ENCODE data around the gene WNT4.

- TF ChIP-seq EZH2 (IDR thresholded peaks at IDR 0.05; ENCODE audit: borderline replicate concordance, low read length) (no peak), CTCF (conservative IDR thresholded peaks at IDR 0.05 in 1 of 2, IDR thresholded peaks at IDR 0.05 in 1 of 2; ENCODE audit: extremely low read depth in 1 of 2, insufficient read depth in 1 of 2, low read depth in 1 of 2, low read length in 2 of 2) (no peak)
Observed at GRCh38 chr1:22078133-22078532, 64.8 kb downstream of the WNT4 start.
